Smooth muscle cell (in vitro differentiated cells): Measurements from ENCODE around the gene MAML2. TPM values are rescaled to one million over a fixed set of nuclear protein-coding genes. Genes with fewer than 3 reads are reported as not detected.

ENCODE experiments used
- DNase-seq: peaks from one replicate; lab custom pipeline; 2025; ENCODE audit not compliant: unreplicated experiment; lab: John Stamatoyannopoulos, UW
- H2AFZ ChIP-seq: fragments of 200-600 bp; sonication (generic); 2 replicates; pipeline ENCODE4 v1.6.0; 2016; ENCODE audit warnings: antibody characterized with exemption, low read depth, mild to moderate bottlenecking
- H3F3A ChIP-seq: fragments of 200-600 bp; sonication (generic); 2 replicates; pipeline ENCODE4 v1.6.0; 2017; ENCODE audit warnings: antibody characterized with exemption, low read depth
- H3K27ac ChIP-seq: fragments of 200-600 bp; sonication (generic); 2 replicates; pipeline ENCODE4 v1.5.1; 2016; ENCODE audit warnings: low read depth, mild to moderate bottlenecking
- H3K27me3 ChIP-seq: fragments of 200-600 bp; sonication (generic); 2 replicates; pipeline ENCODE4 v1.6.1; 2016; ENCODE audit warnings: low read depth, mild to moderate bottlenecking
- H3K36me3 ChIP-seq: fragments of 200-600 bp; sonication (generic); 2 replicates; pipeline ENCODE4 v1.5.1; 2016; ENCODE audit warnings: low read depth
- H3K4me1 ChIP-seq: fragments of 200-600 bp; sonication (generic); 2 replicates; pipeline ENCODE4 v1.5.1; 2016; ENCODE audit warnings: low read depth
- H3K4me2 ChIP-seq: fragments of 200-600 bp; sonication (generic); 2 replicates; pipeline ENCODE4 v1.6.0; 2016; ENCODE audit warnings: mild to moderate bottlenecking
- H3K4me3 ChIP-seq: fragments of 200-600 bp; sonication (generic); 2 replicates; pipeline ENCODE4 v1.5.1; 2016; ENCODE audit warnings: mild to moderate bottlenecking
- H3K79me2 ChIP-seq: fragments of 200-600 bp; sonication (generic); 2 replicates; pipeline ENCODE4 v1.6.0; 2016; ENCODE audit warnings: low read depth, mild to moderate bottlenecking
- H3K9ac ChIP-seq: fragments of 200-600 bp; sonication (generic); 2 replicates; pipeline ENCODE4 v1.6.0; 2016; ENCODE audit warnings: low read depth
- H3K9me3 ChIP-seq: fragments of 200-600 bp; sonication (generic); replicated peaks from 2 replicates; pipeline ENCODE4 v1.5.1; 2016; ENCODE audit warnings: low read depth
- H4K20me1 ChIP-seq: fragments of 200-600 bp; sonication (generic); 2 replicates; pipeline ENCODE4 v1.6.0; 2016; ENCODE audit warnings: low read depth
- WGBS: methylation state at CpG from one replicate; pipeline ENCODE4 v1.1.7; 2016; ENCODE audit warnings: low lambda C conversion rate; 5-methylcytosine and 5-hydroxymethylcytosine counted together
- polyA plus RNA-seq: library from polyadenylated mRNA; unstranded; fragments of >200 nt; fragmentation: Nextera tagmentation; extraction: Ambion mirVana; gene quantifications from 2 replicates; pipeline ENCODE4 v1.2.1, GENCODE V29; 2016
- total RNA-seq: library from RNA; depleted of rRNA; stranded (reverse); fragments of >200 nt; gene quantifications from 2 replicates; pipeline ENCODE4 v1.2.3, GENCODE V29; 2014
- TF ChIP-seq, protein P1 (sequence below): fragments of 200-600 bp; sonication (generic); IDR thresholded peaks from 2 replicates; pipeline ENCODE4 v1.5.1; 2017; ENCODE audit warnings: borderline replicate concordance, mild to moderate bottlenecking, antibody characterized with exemption; ENCODE audit not compliant: insufficient read depth, poor library complexity, severe bottlenecking

Gene MAML2
- total and polyA plus RNA-seq, 2 experiments from 2014 or later: 8.7 to 52.4 TPM

DNA sequence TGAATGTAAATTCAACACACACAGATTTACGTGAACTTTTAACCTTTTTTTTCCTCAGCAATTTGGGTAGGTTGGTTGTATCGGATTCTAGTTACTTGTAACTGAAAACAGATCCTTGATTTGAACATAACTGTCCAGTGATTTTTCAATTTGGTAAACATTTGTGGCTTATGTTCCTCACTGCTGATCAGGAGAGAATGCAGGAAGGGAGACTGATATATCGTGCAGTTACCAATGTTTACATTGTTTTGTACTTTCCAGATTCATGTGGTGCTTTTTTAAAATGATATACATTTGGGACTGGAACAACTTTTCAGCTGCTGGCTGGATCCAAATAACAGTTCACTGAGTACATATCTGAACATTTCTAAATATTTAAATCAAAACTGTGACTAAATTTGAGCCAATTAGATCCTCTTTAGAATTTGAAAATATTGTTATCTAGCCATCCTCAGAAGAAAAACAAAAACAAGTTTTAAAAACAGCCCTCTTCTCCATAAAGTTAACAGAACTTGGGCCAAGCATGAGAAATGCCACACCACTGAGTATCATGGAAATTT lies 334.8 kb downstream of the MAML2 start:
- Histone ChIP-seq H3K4me2 (peak overlapping the region; percentile 53), H3K36me3 (no peaks in the 10 kb centered on the region), H3K9ac (peak overlapping the region; percentile 6), H3K9me3 (no peaks in the 10 kb centered on the region), H2AFZ (no peak overlapping the region), H3K27ac (peak overlapping the region; percentile 97), H3K4me3 (no peak overlapping the region), H3K27me3 (no peaks in the 10 kb centered on the region), H3K79me2 (peaks cover 72% of the 10 kb centered on the region), H3K4me1 (peaks cover 16% of the 10 kb centered on the region), H3F3A (peaks cover 19% of the 10 kb centered on the region), H4K20me1 (no peaks in the 10 kb centered on the region)
- no peak for DNase-seq
- WGBS: 40% methylated on average over 3 of the region's 3 CpGs
- TF ChIP-seq, protein P1, sequence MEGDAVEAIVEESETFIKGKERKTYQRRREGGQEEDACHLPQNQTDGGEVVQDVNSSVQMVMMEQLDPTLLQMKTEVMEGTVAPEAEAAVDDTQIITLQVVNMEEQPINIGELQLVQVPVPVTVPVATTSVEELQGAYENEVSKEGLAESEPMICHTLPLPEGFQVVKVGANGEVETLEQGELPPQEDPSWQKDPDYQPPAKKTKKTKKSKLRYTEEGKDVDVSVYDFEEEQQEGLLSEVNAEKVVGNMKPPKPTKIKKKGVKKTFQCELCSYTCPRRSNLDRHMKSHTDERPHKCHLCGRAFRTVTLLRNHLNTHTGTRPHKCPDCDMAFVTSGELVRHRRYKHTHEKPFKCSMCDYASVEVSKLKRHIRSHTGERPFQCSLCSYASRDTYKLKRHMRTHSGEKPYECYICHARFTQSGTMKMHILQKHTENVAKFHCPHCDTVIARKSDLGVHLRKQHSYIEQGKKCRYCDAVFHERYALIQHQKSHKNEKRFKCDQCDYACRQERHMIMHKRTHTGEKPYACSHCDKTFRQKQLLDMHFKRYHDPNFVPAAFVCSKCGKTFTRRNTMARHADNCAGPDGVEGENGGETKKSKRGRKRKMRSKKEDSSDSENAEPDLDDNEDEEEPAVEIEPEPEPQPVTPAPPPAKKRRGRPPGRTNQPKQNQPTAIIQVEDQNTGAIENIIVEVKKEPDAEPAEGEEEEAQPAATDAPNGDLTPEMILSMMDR: no peak

DNA sequence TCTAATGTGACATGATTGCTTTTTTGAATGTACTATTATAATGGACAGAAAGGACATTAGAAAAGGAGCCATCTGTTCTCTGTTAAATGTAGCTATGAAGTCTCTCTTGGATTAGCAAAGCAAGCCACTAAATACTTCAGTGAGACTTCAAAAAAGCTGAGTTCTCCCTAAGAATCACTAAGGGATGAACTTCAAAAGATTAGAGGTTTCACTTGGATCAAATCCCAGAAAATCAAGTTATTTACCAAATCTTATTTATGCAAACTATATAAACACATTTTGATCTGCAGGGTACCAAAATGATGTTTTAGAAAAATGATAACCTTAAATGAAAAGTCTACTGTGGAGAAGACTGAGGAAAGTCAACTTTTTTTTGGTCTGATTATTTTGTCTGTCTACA lies 337.0 kb downstream of the MAML2 start:
- no peak overlapping the region for H3K4me3 ChIP-seq
- H3F3A ChIP-seq: peaks cover 2% of the 10 kb centered on the region
- H3K27ac ChIP-seq: peak overlapping the region; percentile 48
- peaks cover 3% of the 10 kb centered on the region for H4K20me1 ChIP-seq
- H3K36me3 ChIP-seq: no peaks in the 10 kb centered on the region
- H3K27me3 ChIP-seq: no peaks in the 10 kb centered on the region
- no peaks in the 10 kb centered on the region for H3K4me1 ChIP-seq
- H2AFZ ChIP-seq: no peak overlapping the region
- H3K79me2 ChIP-seq: peaks cover 66% of the 10 kb centered on the region
- no peaks in the 10 kb centered on the region for H3K9me3 ChIP-seq
- no peak overlapping the region for H3K9ac ChIP-seq
- peak overlapping the region; percentile 12 for H3K4me2 ChIP-seq
- no peak for DNase-seq
- TF ChIP-seq, protein P1: no peak

DNA sequence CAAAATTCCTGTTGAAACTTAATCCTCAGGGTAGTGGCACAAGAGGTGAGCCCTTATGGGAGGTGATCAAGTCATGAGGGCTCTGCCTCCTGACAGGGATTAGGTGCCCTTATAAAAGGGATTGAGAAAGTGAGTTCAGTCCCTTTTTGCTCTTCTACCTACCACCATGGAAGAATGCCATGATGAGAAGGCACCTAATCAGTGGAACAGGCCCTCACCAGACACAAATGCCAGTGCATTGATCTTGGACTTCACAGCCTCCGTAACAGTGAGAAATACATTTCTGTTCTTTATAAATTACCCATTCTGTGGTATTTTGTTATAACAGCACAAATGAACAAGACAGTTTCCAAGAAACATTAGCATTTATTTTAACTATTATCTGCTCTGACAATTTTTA lies 338.1 kb downstream of the MAML2 start:
- Histone ChIP-seq H3K4me1 (no peaks in the 10 kb centered on the region), H3K36me3 (no peaks in the 10 kb centered on the region), H3K4me3 (no peak overlapping the region), H4K20me1 (peaks cover 3% of the 10 kb centered on the region), H3F3A (no peaks in the 10 kb centered on the region), H3K79me2 (peaks cover 54% of the 10 kb centered on the region), H2AFZ (no peak overlapping the region), H3K4me2 (no peak overlapping the region), H3K27me3 (no peaks in the 10 kb centered on the region), H3K9ac (no peak overlapping the region), H3K9me3 (no peaks in the 10 kb centered on the region), H3K27ac (no peak overlapping the region)
- DNase-seq: no peak
- TF ChIP-seq, protein P1: no peak
- WGBS: 96% methylated on average over 1 of the region's 1 CpG

DNA sequence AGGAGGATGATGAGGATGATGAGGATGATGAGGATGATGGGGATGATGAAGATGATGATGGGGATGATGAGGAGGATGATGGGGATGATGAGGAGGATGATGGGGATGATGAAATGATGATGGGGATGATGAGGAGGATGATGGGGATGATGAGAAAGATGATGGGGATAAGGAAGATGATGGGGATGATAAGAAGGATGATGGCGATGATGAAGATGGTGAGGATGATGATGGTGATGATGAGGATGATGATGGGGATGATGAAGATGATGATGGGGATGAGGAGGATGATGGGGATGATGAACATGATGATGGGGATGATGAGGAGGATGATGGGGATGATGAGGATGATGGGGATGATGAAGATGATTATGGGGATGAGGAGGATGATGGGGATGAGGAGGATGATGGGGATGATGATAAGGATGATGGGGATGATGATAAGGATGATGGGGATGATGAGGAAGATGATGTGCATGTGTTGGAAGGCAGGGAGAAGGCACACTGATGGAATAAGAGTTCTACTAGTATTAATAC lies 340.2 kb downstream of the MAML2 start:
- Histone ChIP-seq H3K27me3 (no peaks in the 10 kb centered on the region), H3K9ac (no peak overlapping the region), H3K27ac (no peak overlapping the region), H3K79me2 (peaks cover 50% of the 10 kb centered on the region), H3K4me3 (no peak overlapping the region), H3F3A (peaks cover 2% of the 10 kb centered on the region), H3K4me1 (no peaks in the 10 kb centered on the region), H4K20me1 (peaks cover 14% of the 10 kb centered on the region), H3K4me2 (no peak overlapping the region), H3K36me3 (no peaks in the 10 kb centered on the region), H3K9me3 (no peaks in the 10 kb centered on the region), H2AFZ (no peak overlapping the region)
- TF ChIP-seq, protein P1: no peak
- DNase-seq: no peak
- 92% methylated on average over 1 of the region's 1 CpG for WGBS
